Panc1 (cell line): Measurements from ENCODE around the gene NCS1. TPM values are rescaled to one million over a fixed set of nuclear protein-coding genes. Genes with fewer than 3 reads are reported as not detected.
"Not testable (repeated sequence)": the region's sequence is repeated elsewhere in the genome, so short reads cannot be mapped to it uniquely, and the experiment has no call there.

Experiments used
- ATAC-seq: fragments of 200-7000 bp; cut with Tn5 transposase; 2 replicates; pipeline ENCODE4 v1.9.1; 2020; ENCODE audit warnings: mild to moderate bottlenecking, moderate library complexity
- BruUV-seq: library from RNA; stranded (reverse); fragments of 400-500 nt; replicated peaks from 2 replicates; lab custom pipeline; 2021; lab: Mats Ljungman, UMichigan
- CTCF ChIA-PET: fragments of 300-600 bp; sonication (Branson Sonifier 250); formaldehyde crosslinking; loops from one replicate; lab custom pipeline; 2022; ENCODE audit warnings: antibody characterized with exemption; lab: Charles Lee
- POLR2A ChIA-PET: fragments of 300-600 bp; sonication (Branson Sonifier 250); formaldehyde crosslinking; loops from one replicate; lab custom pipeline; 2022; ENCODE audit warnings: antibody characterized with exemption; lab: Charles Lee
- DNase-seq: peaks from one replicate; pipeline ENCODE4 v3.0.0-alpha.2; 2010; ENCODE audit warnings: low read depth, low spot score
- H3K27ac ChIP-seq: 2 replicates; pipeline ENCODE4 v1.5.1; 2011; ENCODE audit warnings: mild to moderate bottlenecking, low read length, inconsistent platforms
- H3K27me3 ChIP-seq: fragments of 200-500 bp; sonication (Bioruptor generic); 2 replicates; pipeline ENCODE4 v1.6.0; 2014; ENCODE audit warnings: low read length, inconsistent platforms; ENCODE audit not compliant: control insufficient read depth, insufficient read depth
- H3K36me3 ChIP-seq: fragments of 200-500 bp; sonication (Bioruptor generic); 2 replicates; pipeline ENCODE4 v1.5.1; 2014; ENCODE audit warnings: inconsistent platforms, mild to moderate bottlenecking, low read length, moderate library complexity; ENCODE audit not compliant: control insufficient read depth, insufficient read depth
- H3K4me1 ChIP-seq: 2 replicates; pipeline ENCODE4 v1.5.1; 2011; ENCODE audit warnings: inconsistent platforms, mild to moderate bottlenecking, low read length, moderate library complexity; ENCODE audit not compliant: control insufficient read depth, insufficient read depth
- H3K4me3 ChIP-seq, 2 experiments: 2 replicates each; pipeline ENCODE4 v1.5.1; 2011 to 2012; ENCODE audit warnings: low read depth in 2 of 2, low read length in 2 of 2, mild to moderate bottlenecking in 2 of 2, inconsistent platforms in 1 of 2, moderate library complexity in 1 of 2
- H3K9me3 ChIP-seq: fragments of 200-500 bp; sonication (Bioruptor generic); 2 replicates; pipeline ENCODE4 v1.5.1; 2014; ENCODE audit warnings: low read depth, mild to moderate bottlenecking, inconsistent platforms, low read length, moderate library complexity; ENCODE audit not compliant: control insufficient read depth, insufficient read depth
- CTCF ChIP-seq: fragments of 450-650 bp; IDR thresholded peaks from 2 replicates; pipeline ENCODE4 v1.5.1; 2017; ENCODE audit warnings: mild to moderate bottlenecking
- POLR2AphosphoS5 ChIP-seq: IDR thresholded peaks from 2 replicates; pipeline ENCODE4 v1.6.1; 2012; ENCODE audit warnings: mild to moderate bottlenecking, low read depth, low read length, moderate library complexity
- REST ChIP-seq, 2 experiments: IDR thresholded peaks; 2 replicates each; pipeline ENCODE4 v1.6.1; 2011 to 2012; ENCODE audit warnings: low read depth in 2 of 2, control low read depth in 1 of 2, low read length in 1 of 2, mild to moderate bottlenecking in 1 of 2, moderate library complexity in 1 of 2; ENCODE audit not compliant: insufficient read depth in 1 of 2
- SIN3A ChIP-seq: IDR thresholded peaks from 2 replicates; pipeline ENCODE4 v1.6.1; 2012; ENCODE audit warnings: low read depth, mild to moderate bottlenecking, low read length, moderate library complexity, borderline replicate concordance; ENCODE audit not compliant: insufficient read depth
- TCF7L2 ChIP-seq: IDR thresholded peaks from 2 replicates; pipeline ENCODE4 v1.6.1; 2011; ENCODE audit warnings: mild to moderate bottlenecking, low read depth, low read length, inconsistent platforms
- in situ Hi-C: cut with HindIII; loops from 2 replicates; pipeline ENCODE4 v1.10.0; 2016; ENCODE audit warnings: low sequenced_read_pairs, low pct_unique_long_range_greater_than_20kb
- intact Hi-C: fragments of 100-400 bp; cut with micrococcal nuclease; formaldehyde crosslinking; loops from one replicate; pipeline ENCODE4 v1.10.0; 2022; ENCODE audit not compliant: unreplicated experiment
- total RNA-seq: library from RNA; stranded (reverse); gene quantifications from one replicate; pipeline ENCODE4 v1.2.1, GENCODE V29; 2021; ENCODE audit not compliant: unreplicated experiment

The NCS1 gene
- total RNA-seq, 1 experiment from 2014 or later, result 31.6 TPM

GRCh38 chr9:130276955-130277354, 104.8 kb downstream of the NCS1 start:
- CTCF ChIA-PET, result no interaction called here
- in situ Hi-C loops (no loop called here), intact Hi-C loops (no loop called here)
- no TSS peak for BruUV-seq
- POLR2A ChIA-PET, result interaction anchor here (0.6 kb wide), 1 partner anchor 550 kb away, joined by 3 read pairs; no protein-coding TSS in a partner anchor
- Histone ChIP-seq H3K27ac (no peak overlapping the region), H3K27me3 (no peaks in the 10 kb centered on the region), H3K9me3 (no peaks in the 10 kb centered on the region), H3K4me1 (no peaks in the 10 kb centered on the region), H3K4me3 (no peak overlapping the region), H3K36me3 (no peaks in the 10 kb centered on the region)
- TF ChIP-seq POLR2AphosphoS5, result no peak
- TF ChIP-seq CTCF, result no peak
- no peak for TF ChIP-seq SIN3A
- no peak for TF ChIP-seq TCF7L2
- no peak for TF ChIP-seq REST (IDR thresholded peaks at IDR 0.05; ENCODE audit: insufficient read depth in 1 of 2, low read depth in 2 of 2, low read length in 1 of 2)
- no peak for DNase-seq
- no peak for ATAC-seq

- intact Hi-C loops, POLR2A ChIA-PET, CTCF ChIA-PET, H3K4me3 ChIP-seq, H3K27me3 ChIP-seq, in situ Hi-C loops, H3K4me1 ChIP-seq, H3K36me3 ChIP-seq, H3K9me3 ChIP-seq, ATAC-seq, H3K27ac ChIP-seq, BruUV-seq, DNase-seq: not testable (repeated sequence)
Measured at GRCh38 chr9:130277525-130277924, 105.3 kb downstream of the NCS1 start.

GRCh38 chr9:130283539-130284248, 111.5 kb downstream of the NCS1 start:
- ChIA-PET CTCF (no interaction called here), POLR2A (no interaction called here)
- Histone ChIP-seq H3K36me3 (no peaks in the 10 kb centered on the region), H3K27ac (no peak overlapping the region), H3K4me1 (no peaks in the 10 kb centered on the region), H3K9me3 (no peaks in the 10 kb centered on the region), H3K4me3 (no peak overlapping the region), H3K27me3 (no peaks in the 10 kb centered on the region)
- no TSS peak for BruUV-seq
- no peak for TF ChIP-seq REST (IDR thresholded peaks at IDR 0.05; ENCODE audit: insufficient read depth in 1 of 2, low read depth in 2 of 2, low read length in 1 of 2)
- no peak for TF ChIP-seq TCF7L2
- no peak for TF ChIP-seq POLR2AphosphoS5
- TF ChIP-seq CTCF, result no peak
- TF ChIP-seq SIN3A, result no peak
- in situ Hi-C loops (no loop called here), intact Hi-C loops (no loop called here)
- ATAC-seq (no peak), DNase-seq (no peak)
